ENCODE measurements around the gene TRPM8. TPM values are rescaled to one million over a fixed set of nuclear protein-coding genes. Genes with fewer than 3 reads are reported as not detected.

Gene TRPM8
- total RNA-seq, 2 donors from 2014 or later, result 0.78 TPM; not detected in 1

DNA sequence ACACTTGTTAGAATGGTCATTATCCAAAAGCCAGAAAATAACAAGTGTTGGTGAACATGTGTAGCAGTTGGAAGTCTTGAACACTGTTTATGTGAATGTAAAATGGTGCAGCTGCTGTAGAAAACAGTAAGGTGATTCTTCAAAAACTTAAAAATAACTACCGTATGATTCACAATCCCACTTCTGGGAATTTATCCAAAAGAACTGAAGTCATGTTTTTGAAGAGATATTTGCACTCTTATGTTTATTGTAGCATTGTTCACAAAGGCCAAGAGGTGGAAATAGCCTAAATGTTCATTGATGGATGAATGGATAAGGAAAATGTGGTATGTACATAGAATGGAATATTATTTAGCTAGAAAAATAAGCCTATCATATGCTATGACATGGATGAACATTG, 127.0 kb downstream of the TRPM8 start:
- no peaks in the 10 kb centered on the region for H3K36me3 ChIP-seq (replicated peaks in 1 of 2; ENCODE audit: insufficient read depth in 1 of 2, low read depth in 2 of 2)
- ATAC-seq (no peak), DNase-seq (no peak)
- H3K27me3 ChIP-seq, result no peaks in the 10 kb centered on the region
- TF ChIP-seq, protein P1, sequence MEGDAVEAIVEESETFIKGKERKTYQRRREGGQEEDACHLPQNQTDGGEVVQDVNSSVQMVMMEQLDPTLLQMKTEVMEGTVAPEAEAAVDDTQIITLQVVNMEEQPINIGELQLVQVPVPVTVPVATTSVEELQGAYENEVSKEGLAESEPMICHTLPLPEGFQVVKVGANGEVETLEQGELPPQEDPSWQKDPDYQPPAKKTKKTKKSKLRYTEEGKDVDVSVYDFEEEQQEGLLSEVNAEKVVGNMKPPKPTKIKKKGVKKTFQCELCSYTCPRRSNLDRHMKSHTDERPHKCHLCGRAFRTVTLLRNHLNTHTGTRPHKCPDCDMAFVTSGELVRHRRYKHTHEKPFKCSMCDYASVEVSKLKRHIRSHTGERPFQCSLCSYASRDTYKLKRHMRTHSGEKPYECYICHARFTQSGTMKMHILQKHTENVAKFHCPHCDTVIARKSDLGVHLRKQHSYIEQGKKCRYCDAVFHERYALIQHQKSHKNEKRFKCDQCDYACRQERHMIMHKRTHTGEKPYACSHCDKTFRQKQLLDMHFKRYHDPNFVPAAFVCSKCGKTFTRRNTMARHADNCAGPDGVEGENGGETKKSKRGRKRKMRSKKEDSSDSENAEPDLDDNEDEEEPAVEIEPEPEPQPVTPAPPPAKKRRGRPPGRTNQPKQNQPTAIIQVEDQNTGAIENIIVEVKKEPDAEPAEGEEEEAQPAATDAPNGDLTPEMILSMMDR (IDR thresholded peaks at IDR 0.05), result no peak
- no peak for TF ChIP-seq POLR2A (IDR thresholded peaks at IDR 0.05)
- no peaks in the 10 kb centered on the region for H3K4me1 ChIP-seq
- WGBS, 2 donors, result 34 to 52% methylated on average over 1 of the region's 1 CpG
- H3K9me3 ChIP-seq, result no peaks in the 10 kb centered on the region
- intact Hi-C loops (cut with DNase I), result no loop called here
- no peak overlapping the region for H3K27ac ChIP-seq
- H3K4me3 ChIP-seq, result no peak overlapping the region

DNA sequence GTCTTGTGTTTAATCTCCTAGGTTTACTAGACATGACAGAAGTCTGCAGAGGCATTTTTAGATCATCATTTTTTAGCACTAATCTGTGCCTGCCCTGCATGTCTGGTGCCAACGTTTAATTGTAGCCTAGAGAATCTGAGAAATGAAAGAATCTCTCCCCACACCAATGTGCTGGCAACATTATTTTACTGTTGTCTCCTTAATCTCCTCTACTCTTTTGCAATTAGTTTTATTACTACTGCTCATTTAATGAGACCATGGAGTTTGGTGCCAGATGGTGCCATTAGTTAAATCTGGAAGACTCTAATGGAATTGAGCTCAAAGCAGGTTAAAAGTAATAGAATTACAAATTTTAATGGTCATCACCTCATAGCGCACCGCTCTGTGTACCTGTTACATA, 129.3 kb downstream of the TRPM8 start:
- no peaks in the 10 kb centered on the region for H3K9me3 ChIP-seq
- TF ChIP-seq, protein P1 (IDR thresholded peaks at IDR 0.05), result no peak
- TF ChIP-seq POLR2A (IDR thresholded peaks at IDR 0.05), result no peak
- intact Hi-C loops (cut with DNase I), result no loop called here
- H3K27me3 ChIP-seq, result no peaks in the 10 kb centered on the region
- no peaks in the 10 kb centered on the region for H3K36me3 ChIP-seq (replicated peaks in 1 of 2; ENCODE audit: insufficient read depth in 1 of 2, low read depth in 2 of 2)
- no peak overlapping the region for H3K27ac ChIP-seq
- no peak for ATAC-seq
- H3K4me3 ChIP-seq, result no peak overlapping the region
- no peak for DNase-seq
- WGBS, 2 donors, result 64 to 72% methylated on average over 3 of the region's 3 CpGs
- no peaks in the 10 kb centered on the region for H3K4me1 ChIP-seq

DNA sequence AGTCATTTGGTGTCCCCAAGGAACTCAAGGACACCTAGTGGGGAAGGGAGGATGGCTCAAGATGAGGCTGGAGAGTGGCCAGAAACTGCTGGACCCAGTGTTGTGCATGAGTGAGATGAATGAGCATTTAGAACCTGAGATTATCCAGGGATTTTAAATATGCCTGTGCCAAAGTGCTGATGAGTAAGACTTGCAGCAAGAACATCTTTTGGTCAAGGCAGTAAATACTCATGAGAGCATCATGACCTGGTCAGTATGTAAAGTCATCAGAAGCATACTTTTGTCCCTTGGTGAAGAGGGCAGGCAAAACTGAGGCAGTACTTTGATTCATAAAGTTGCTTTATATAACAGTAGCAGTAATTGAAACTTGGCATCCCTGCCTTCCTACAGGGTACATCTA, 130.2 kb downstream of the TRPM8 start:
- DNase-seq (no peak), ATAC-seq (no peak)
- intact Hi-C loops (cut with DNase I), result no loop called here
- Histone ChIP-seq H3K36me3 (replicated peaks in 1 of 2; ENCODE audit: insufficient read depth in 1 of 2, low read depth in 2 of 2) (no peaks in the 10 kb centered on the region), H3K4me3 (no peak overlapping the region), H3K27ac (no peak overlapping the region), H3K4me1 (no peaks in the 10 kb centered on the region), H3K27me3 (no peaks in the 10 kb centered on the region), H3K9me3 (no peaks in the 10 kb centered on the region)
- no peak for TF ChIP-seq POLR2A (IDR thresholded peaks at IDR 0.05)
- TF ChIP-seq, protein P1 (IDR thresholded peaks at IDR 0.05), result no peak

DNA sequence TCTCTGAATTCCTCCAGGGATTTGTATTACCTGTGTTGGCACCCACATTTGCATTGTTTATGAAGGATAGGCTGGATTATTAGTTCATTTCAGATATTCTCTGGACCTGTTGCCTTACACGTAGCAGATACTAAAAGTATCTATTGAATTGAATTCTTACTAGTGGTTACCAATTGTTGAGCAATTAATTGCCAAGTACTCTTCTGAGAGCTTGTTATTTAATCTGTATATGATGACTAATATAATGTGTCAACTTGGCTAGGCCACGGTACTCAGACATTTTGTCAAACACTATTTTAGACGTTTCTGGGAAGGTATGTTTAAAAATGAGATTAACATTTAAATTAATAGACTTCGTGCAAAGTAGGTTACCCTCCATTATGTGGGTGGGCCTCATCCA, 130.9 kb downstream of the TRPM8 start:
- ATAC-seq, result no peak
- Histone ChIP-seq H3K4me3 (no peak overlapping the region), H3K4me1 (no peaks in the 10 kb centered on the region), H3K27me3 (no peaks in the 10 kb centered on the region), H3K27ac (no peak overlapping the region), H3K9me3 (no peaks in the 10 kb centered on the region), H3K36me3 (replicated peaks in 1 of 2; ENCODE audit: insufficient read depth in 1 of 2, low read depth in 2 of 2) (no peaks in the 10 kb centered on the region)
- no peak for TF ChIP-seq POLR2A (IDR thresholded peaks at IDR 0.05)
- TF ChIP-seq, protein P1 (IDR thresholded peaks at IDR 0.05), result no peak
- DNase-seq, result no peak
- intact Hi-C loops (cut with DNase I), result no loop called here
- 59 to 63% methylated on average over 4 of the region's 4 CpGs for WGBS, 2 donors

DNA sequence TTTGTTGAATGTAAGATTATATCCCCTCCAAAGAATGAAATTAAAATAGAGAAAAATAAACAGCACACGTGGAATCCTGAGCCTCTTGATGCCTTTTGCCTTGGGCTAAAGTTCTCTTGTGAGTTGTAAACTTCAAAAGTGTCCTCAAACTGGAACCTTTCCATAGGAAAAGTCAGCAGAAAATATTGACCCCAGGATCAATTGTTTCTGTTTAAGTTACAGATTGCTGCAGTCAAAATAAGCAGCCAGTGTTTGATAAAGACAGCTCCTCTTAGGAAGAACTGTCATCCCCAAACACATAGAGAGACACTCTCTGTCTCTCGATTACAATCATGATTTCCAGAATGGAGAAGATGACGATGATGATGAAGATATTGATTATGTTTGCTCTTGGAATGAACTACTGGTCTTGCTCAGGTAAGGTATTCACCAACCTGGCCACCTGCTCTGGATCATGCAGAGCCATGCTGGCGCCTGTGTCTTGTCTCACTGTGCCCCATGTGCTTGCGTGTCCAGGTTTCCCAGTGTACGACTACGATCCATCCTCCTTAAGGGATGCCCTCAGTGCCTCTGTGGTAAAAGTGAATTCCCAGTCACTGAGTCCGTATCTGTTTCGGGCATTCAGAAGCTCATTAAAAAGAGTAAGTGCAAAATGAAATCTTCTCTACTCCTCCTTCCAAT, 133.4 kb downstream of the TRPM8 start, which contains the start of gene SPP2:
SPP2 (plus strand) TSS at position 248 of the 681 bp plus-strand sequence; CDS start at position 333, 85 bp downstream.
- no peak for ATAC-seq
- Histone ChIP-seq H3K4me3 (no peak within 1 kb of the TSS), H3K27me3 (no peaks in the 10 kb centered on the region), H3K4me1 (no peaks in the 10 kb centered on the region), H3K27ac (no peak within 1 kb of the TSS), H3K9me3 (no peaks in the 10 kb centered on the region), H3K36me3 (replicated peaks in 1 of 2; ENCODE audit: insufficient read depth in 1 of 2, low read depth in 2 of 2) (no peaks in the 10 kb centered on the region)
- DNase-seq, result no peak
- intact Hi-C loops (cut with DNase I), result no loop called here
- WGBS, 2 donors, result 69 to 75% methylated on average over 9 of the region's 9 CpGs
- TF ChIP-seq, protein P1 (IDR thresholded peaks at IDR 0.05), result no peak
- TF ChIP-seq POLR2A (IDR thresholded peaks at IDR 0.05), result no peak
